T-helper 2 cell treated with Interferon-gamma antibody and Interleukin-4, amounts not matched to agents 100 ng/mL and 5 ng/mL, for 36 hours (primary cell): Measurements from ENCODE around the gene VPS45. TPM values are rescaled to one million over a fixed set of nuclear protein-coding genes. Genes with fewer than 3 reads are reported as not detected.

Source experiments
- intact Hi-C: fragments of 100-400 bp; cut with micrococcal nuclease; formaldehyde crosslinking; loops from one replicate; pipeline ENCODE4 v1.15.1; 2023
- total RNA-seq: library from RNA; stranded (reverse); gene quantifications from 2 replicates; pipeline ENCODE4 v1.2.3, GENCODE V29; 2022

The VPS45 gene
- total RNA-seq, 1 donor from 2014 or later, result 29.6 TPM

- intact Hi-C loops, result no loop called here
Measured at GRCh38 chr1:150155413-150156071, 88.0 kb downstream of the VPS45 start.

- intact Hi-C loops, result no loop called here
Measured at GRCh38 chr1:150156868-150157603, 89.5 kb downstream of the VPS45 start.

GRCh38 chr1:150159550-150159949 lies 92.0 kb downstream of the VPS45 start:
- intact Hi-C loops, result no loop called here

GRCh38 chr1:150160964-150161621 lies 93.5 kb downstream of the VPS45 start:
- intact Hi-C loops, result no loop called here

GRCh38 chr1:150161747-150162581 lies 94.4 kb downstream of the VPS45 start:
- intact Hi-C loops, result no loop called here

- intact Hi-C loops, result no loop called here
Measured at GRCh38 chr1:150162582-150162861, 94.9 kb downstream of the VPS45 start.

GRCh38 chr1:150162862-150163706 lies 95.5 kb downstream of the VPS45 start:
- intact Hi-C loops, result no loop called here

- intact Hi-C loops, result no loop called here
Measured at GRCh38 chr1:150164224-150164623, 96.6 kb downstream of the VPS45 start.

- intact Hi-C loops, result loop anchor here (5.0 kb wide), 1 partner anchor 202 kb away; no protein-coding TSS in a partner anchor
Measured at GRCh38 chr1:150164779-150165178, 97.2 kb downstream of the VPS45 start.

- intact Hi-C loops, result loop anchor here (1.0 to 5.0 kb wide), 2 partner anchors 93 to 204 kb away; no protein-coding TSS in a partner anchor
Measured at GRCh38 chr1:150165622-150166612, 98.3 kb downstream of the VPS45 start.

GRCh38 chr1:150168960-150169601 lies 101.5 kb downstream of the VPS45 start:
- intact Hi-C loops, result loop anchor here (5.0 kb wide), 1 partner anchor 207 kb away; no protein-coding TSS in a partner anchor

- intact Hi-C loops, result no loop called here
Measured at GRCh38 chr1:150171801-150172200, 104.2 kb downstream of the VPS45 start.

GRCh38 chr1:150173141-150173585 lies 105.6 kb downstream of the VPS45 start:
- intact Hi-C loops, result no loop called here

GRCh38 chr1:150176593-150176992 lies 109.0 kb downstream of the VPS45 start:
- intact Hi-C loops, result no loop called here

- intact Hi-C loops, result no loop called here
Measured at GRCh38 chr1:150178548-150178947, 111.0 kb downstream of the VPS45 start.

- intact Hi-C loops, result no loop called here
Measured at GRCh38 chr1:150179867-150180266, 112.3 kb downstream of the VPS45 start.

- intact Hi-C loops, result no loop called here
Measured at GRCh38 chr1:150180474-150180873, 112.9 kb downstream of the VPS45 start.

GRCh38 chr1:150182247-150182646 lies 114.7 kb downstream of the VPS45 start:
- intact Hi-C loops, result no loop called here

GRCh38 chr1:150183061-150183460 lies 115.5 kb downstream of the VPS45 start:
- intact Hi-C loops, result no loop called here
